ENCODE data around the gene SAMD5.

Gene SAMD5

DNA sequence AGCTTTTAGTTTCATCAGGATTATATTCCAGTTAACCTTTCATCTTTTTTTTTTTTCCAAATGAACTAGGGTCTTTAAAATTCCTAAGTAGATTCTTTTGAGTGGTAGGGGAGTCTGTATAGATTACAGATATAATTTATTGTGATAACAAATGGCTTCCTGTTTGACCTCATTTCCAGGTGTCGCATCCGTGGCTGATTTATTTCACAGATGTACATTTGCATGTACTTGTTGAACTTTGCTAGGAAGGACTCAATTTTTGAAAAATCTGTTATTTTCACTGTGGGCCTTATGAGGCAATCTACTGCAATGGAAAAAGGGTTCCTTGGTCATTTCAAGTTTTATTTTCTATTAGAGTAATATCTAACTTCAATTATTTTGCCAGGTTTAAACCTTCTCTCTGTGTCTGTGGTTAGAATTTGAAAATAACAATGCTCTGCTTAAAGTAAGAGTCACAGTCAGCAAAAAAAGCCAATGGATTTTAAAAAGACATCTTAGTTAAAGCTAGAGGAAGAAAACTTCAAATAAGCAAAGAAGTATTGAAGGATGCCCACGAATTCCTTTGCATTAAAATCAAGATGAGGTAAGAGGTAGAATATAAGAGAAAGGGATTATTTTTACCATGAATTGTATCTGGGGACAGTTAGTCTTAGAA lies 57.9 kb downstream of the SAMD5 start:
- intact Hi-C loops (cut with micrococcal nuclease) = no loop called here
- Mint-ChIP-seq H3K4me1 (ENCODE audit: low read depth) (no peaks in the 10 kb centered on the region), H3K4me3 (no peak overlapping the region), H3K36me3 (ENCODE audit: low read depth) (no peaks in the 10 kb centered on the region), H3K9me3 (no peaks in the 10 kb centered on the region), H3K27ac (no peak overlapping the region), H3K27me3 (peaks cover 2% of the 10 kb centered on the region)

DNA sequence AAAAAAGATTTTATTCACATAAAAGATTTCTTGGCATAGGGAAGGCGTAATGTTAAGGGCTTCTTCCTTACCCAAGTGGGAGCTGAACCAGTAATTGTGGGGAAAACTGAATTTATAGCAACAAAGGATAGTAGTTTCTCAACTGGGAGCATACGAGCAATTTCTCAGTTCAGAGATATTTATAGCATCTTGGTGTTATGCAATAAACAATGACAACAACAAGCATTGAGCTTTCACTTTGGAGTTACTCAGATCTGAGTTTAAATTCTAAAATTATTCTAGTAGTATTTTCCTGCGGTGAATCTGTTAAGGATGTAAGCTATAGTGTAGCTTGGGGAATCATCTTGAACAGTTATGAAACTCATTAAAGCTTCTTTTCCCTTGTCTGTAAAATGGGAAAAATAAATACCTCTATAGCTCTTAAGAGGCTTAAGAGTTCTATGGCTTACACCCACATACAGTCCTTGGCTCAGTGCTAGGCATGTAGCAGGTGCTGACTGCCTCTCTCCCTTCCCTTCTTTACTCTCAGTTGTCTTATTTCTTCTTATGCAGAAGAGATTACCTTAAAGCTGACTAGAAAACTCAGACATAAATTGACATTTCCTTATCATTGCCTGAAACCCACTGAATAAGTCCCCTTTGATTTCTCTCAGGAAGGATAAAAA lies 58.8 kb downstream of the SAMD5 start:
- intact Hi-C loops (cut with micrococcal nuclease) = no loop called here
- H3K36me3 Mint-ChIP-seq (ENCODE audit: low read depth) = no peaks in the 10 kb centered on the region
- peaks cover 2% of the 10 kb centered on the region for H3K27me3 Mint-ChIP-seq
- H3K27ac Mint-ChIP-seq = no peak overlapping the region
- no peak overlapping the region for H3K4me3 Mint-ChIP-seq
- no peaks in the 10 kb centered on the region for H3K4me1 Mint-ChIP-seq (ENCODE audit: low read depth)
- no peaks in the 10 kb centered on the region for H3K9me3 Mint-ChIP-seq

DNA sequence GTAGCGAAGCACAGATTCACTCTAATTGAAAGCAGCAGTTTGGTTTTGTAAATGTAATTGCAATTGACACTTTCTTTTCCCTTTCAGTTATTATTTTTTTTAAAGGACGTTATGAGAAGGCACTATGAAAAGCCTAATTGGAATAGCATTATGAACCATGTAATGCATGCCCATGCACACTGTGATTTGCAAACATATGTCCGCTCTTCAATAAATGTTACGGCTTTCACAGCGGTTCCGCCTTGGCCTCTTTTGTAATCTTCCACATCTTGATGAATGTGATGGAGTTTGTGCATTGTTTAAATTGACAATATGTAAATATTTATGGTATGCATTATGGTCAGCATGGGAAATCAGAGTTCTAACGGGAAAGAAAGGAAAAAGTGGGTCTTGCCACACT lies 61.3 kb downstream of the SAMD5 start:
- Mint-ChIP-seq H3K27me3 (peaks cover 2% of the 10 kb centered on the region), H3K4me1 (ENCODE audit: low read depth) (no peaks in the 10 kb centered on the region), H3K9me3 (no peaks in the 10 kb centered on the region), H3K4me3 (no peak overlapping the region), H3K27ac (no peak overlapping the region), H3K36me3 (ENCODE audit: low read depth) (no peaks in the 10 kb centered on the region)
- intact Hi-C loops (cut with micrococcal nuclease) = no loop called here

DNA sequence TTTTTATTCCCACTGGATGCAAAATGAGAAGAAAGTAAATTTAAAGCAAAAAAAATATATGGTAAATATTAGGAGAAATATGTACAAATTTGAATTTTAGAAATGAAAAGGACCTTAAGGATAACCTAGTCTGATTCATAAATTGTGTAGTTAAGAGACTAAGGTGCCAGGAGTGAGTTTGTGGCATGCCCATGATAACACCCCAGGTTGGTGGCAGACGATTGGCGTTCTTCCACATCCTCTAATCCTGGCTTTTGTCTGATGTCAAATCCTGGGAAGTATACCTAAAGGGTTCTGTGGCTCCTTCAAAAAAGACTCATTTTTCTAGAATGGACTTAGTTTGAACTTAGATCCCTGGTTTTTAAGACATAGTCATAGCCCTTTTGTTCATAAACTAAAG lies 62.2 kb downstream of the SAMD5 start:
- H3K27me3 Mint-ChIP-seq = peaks cover 2% of the 10 kb centered on the region
- no peak overlapping the region for H3K4me3 Mint-ChIP-seq
- H3K27ac Mint-ChIP-seq = no peak overlapping the region
- H3K9me3 Mint-ChIP-seq = no peaks in the 10 kb centered on the region
- H3K4me1 Mint-ChIP-seq (ENCODE audit: low read depth) = no peaks in the 10 kb centered on the region
- H3K36me3 Mint-ChIP-seq (ENCODE audit: low read depth) = no peaks in the 10 kb centered on the region
- intact Hi-C loops (cut with micrococcal nuclease) = no loop called here

DNA sequence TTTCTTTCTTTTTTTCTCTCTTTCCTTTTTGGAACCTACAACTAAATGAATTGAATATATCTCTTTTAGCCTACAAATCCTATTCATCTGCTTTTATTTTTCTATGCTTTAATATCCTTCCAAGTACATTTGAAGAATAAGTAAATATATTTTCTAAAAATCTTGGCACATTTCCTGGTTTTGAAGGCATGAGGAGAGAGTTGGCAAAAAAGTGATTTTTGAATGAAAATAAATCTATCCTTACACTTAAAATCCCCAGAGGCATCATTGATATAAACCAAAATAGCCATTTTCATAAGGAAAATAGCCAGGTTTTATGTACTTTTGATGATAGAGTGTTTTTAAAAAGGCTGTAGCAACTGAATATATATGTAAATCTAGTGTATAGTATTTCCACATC lies 69.0 kb downstream of the SAMD5 start:
- H3K27ac Mint-ChIP-seq = no peak overlapping the region
- H3K27me3 Mint-ChIP-seq = no peaks in the 10 kb centered on the region
- peaks cover 12% of the 10 kb centered on the region for H3K9me3 Mint-ChIP-seq

DNA sequence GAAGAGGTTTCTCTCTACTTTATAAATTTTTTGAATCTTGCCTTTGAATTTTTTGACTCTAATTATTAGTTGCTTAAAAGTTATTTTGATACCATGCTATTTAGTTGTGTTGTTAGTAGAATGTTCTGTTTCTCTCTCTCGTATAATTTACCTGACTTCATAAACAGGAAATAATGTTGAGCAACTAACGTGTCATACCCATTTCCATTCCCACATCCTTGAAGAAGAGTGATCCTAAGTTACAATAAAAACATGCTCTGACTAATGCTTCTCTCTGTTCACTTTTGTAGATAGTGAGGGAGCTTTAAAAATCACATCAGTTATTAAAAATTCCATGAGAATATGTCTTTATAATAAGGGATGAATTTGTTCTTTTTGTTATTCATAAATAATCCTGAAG lies 69.7 kb downstream of the SAMD5 start:
- Mint-ChIP-seq H3K27me3 (no peaks in the 10 kb centered on the region), H3K9me3 (peaks cover 12% of the 10 kb centered on the region), H3K36me3 (ENCODE audit: low read depth) (no peaks in the 10 kb centered on the region), H3K4me3 (no peak overlapping the region), H3K27ac (no peak overlapping the region), H3K4me1 (ENCODE audit: low read depth) (no peaks in the 10 kb centered on the region)
- intact Hi-C loops (cut with micrococcal nuclease) = no loop called here

More for the DNA sequence above, 69.0 kb downstream of the SAMD5 start:
- Mint-ChIP-seq H3K36me3 (ENCODE audit: low read depth) (no peaks in the 10 kb centered on the region), H3K4me1 (ENCODE audit: low read depth) (no peaks in the 10 kb centered on the region), H3K4me3 (no peak overlapping the region)
- intact Hi-C loops (cut with micrococcal nuclease) = no loop called here

DNA sequence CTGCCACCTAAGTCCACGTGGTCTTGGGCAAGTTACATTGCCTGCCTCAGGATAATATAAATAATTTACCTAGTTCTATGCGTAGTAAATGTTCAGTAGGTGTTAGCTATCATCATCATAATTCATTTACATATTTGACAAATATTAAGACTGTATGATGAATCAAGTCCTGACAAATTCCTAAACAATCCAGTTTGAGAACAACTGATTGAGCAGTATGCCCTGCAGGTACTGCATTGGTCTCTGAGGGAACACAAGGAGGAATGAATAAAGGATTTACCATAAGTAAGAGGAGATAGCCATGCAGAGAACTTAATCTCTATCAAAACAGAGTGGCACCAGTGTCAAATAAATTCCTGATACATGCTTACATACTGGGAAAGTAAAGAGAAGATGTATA lies 70.4 kb downstream of the SAMD5 start:
- no peak overlapping the region for H3K4me3 Mint-ChIP-seq
- no peaks in the 10 kb centered on the region for H3K4me1 Mint-ChIP-seq (ENCODE audit: low read depth)
- H3K27me3 Mint-ChIP-seq = no peaks in the 10 kb centered on the region
- peaks cover 12% of the 10 kb centered on the region for H3K9me3 Mint-ChIP-seq
- no peak overlapping the region for H3K27ac Mint-ChIP-seq
- intact Hi-C loops (cut with micrococcal nuclease) = no loop called here
- H3K36me3 Mint-ChIP-seq (ENCODE audit: low read depth) = no peaks in the 10 kb centered on the region

DNA sequence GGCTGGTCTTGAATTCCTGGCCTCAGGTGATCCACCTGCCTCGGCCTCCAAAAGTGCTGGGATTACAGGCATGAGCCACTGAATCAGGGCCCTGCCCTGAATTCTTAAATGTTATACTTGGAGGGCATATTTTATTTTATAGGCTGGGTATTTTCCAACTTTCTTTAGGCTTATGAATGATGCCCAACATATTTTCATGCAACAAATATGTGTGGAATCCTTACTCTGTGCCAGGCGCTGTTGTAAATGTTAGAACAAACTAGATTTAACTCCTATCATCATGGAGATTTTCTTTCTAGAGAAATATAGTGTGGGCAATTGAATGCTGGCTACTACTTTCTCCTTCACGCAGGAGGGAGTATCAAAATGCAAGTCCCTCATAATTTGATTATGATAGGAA lies 71.2 kb downstream of the SAMD5 start:
- Mint-ChIP-seq H3K27ac (no peak overlapping the region), H3K4me1 (ENCODE audit: low read depth) (no peaks in the 10 kb centered on the region), H3K27me3 (no peaks in the 10 kb centered on the region), H3K4me3 (no peak overlapping the region), H3K36me3 (ENCODE audit: low read depth) (no peaks in the 10 kb centered on the region), H3K9me3 (peaks cover 12% of the 10 kb centered on the region)
- intact Hi-C loops (cut with micrococcal nuclease) = no loop called here

DNA sequence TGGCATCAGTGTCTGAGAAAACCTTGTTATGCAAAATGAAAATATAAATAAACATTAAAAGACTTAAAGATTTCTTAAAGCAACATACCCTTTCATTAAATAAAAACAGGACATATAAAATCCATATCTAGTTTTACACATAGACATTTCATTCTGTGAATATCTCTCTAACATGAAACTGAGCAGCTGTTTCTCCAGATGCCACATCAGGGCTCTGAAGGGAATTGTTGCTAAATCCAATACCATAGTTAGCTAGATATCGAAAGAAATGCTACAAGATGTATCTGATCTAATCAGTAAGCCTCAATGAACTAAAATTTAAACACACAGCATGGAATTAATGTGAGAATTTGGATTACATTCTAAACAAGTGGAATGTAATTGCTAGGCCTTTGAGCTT lies 74.5 kb downstream of the SAMD5 start:
- peaks cover 12% of the 10 kb centered on the region for H3K9me3 Mint-ChIP-seq
- intact Hi-C loops (cut with micrococcal nuclease) = no loop called here
- no peak overlapping the region for H3K27ac Mint-ChIP-seq
- no peaks in the 10 kb centered on the region for H3K4me1 Mint-ChIP-seq (ENCODE audit: low read depth)
- no peak overlapping the region for H3K4me3 Mint-ChIP-seq
- no peaks in the 10 kb centered on the region for H3K27me3 Mint-ChIP-seq
- H3K36me3 Mint-ChIP-seq (ENCODE audit: low read depth) = no peaks in the 10 kb centered on the region

DNA sequence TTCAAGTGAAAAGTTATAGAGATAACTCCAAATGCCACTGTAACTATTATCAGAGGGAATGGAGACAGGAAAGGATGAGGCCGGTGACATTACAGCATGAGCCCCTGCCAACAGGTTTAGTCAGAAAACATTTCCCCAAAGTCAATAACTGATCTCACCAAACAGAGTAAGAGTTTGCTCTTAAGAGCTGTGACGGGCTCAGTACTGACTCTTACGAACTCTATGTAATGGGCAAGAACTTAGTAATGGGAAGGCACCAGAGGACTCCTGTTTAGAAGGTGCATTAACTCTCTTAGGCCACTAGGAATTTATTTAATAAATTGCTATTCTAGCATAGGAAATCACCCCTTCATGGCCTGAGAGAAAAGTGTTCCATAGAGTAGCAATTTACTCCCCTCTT lies 76.8 kb downstream of the SAMD5 start:
- Mint-ChIP-seq H3K9me3 (peaks cover 12% of the 10 kb centered on the region), H3K27ac (no peak overlapping the region), H3K27me3 (no peaks in the 10 kb centered on the region), H3K4me3 (no peak overlapping the region), H3K4me1 (ENCODE audit: low read depth) (no peaks in the 10 kb centered on the region), H3K36me3 (ENCODE audit: low read depth) (no peaks in the 10 kb centered on the region)
- intact Hi-C loops (cut with micrococcal nuclease) = no loop called here

DNA sequence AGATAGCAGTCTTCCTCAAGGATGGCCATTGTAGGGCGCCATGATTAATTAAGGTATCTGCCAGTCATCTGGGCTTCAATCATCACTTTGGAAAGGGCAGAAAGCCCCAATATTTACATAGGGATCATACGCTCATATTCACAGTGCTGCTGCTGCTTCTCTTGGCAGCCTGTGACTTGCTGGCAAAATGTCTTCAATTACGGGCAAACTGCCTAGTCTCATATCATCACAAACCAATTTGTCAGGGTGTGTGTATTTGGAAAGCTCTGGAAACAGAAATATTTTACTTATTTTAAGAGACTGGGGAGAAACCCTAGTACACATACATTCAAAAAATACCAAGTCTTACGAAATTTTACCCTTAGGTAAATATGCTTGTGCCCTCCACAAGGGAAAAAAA lies 77.6 kb downstream of the SAMD5 start:
- H3K4me1 Mint-ChIP-seq (ENCODE audit: low read depth) = no peaks in the 10 kb centered on the region
- H3K9me3 Mint-ChIP-seq = peaks cover 10% of the 10 kb centered on the region
- H3K4me3 Mint-ChIP-seq = no peak overlapping the region
- no peaks in the 10 kb centered on the region for H3K27me3 Mint-ChIP-seq
- no peak overlapping the region for H3K27ac Mint-ChIP-seq
- no peaks in the 10 kb centered on the region for H3K36me3 Mint-ChIP-seq (ENCODE audit: low read depth)
- intact Hi-C loops (cut with micrococcal nuclease) = no loop called here

DNA sequence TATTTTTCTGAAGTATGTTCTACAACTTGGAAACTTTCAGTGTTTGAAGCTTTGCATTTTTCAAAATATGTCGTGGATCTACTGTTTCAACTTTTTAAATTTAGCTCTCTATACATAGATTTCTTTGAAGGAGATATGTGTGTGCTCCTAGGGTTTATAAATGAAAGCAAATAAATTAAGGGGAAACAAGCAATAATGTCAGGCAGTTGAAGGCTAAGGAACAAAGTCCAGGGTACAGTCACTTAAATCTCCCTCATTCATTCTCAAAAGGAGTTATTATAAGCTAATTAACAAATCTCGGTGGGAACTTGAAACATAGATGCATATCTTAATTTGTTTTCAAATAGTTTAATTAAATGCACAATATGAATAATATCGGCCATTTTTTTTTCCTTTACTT lies 79.4 kb downstream of the SAMD5 start:
- H3K27ac Mint-ChIP-seq = no peak overlapping the region
- no peaks in the 10 kb centered on the region for H3K4me1 Mint-ChIP-seq (ENCODE audit: low read depth)
- no peak overlapping the region for H3K4me3 Mint-ChIP-seq
- intact Hi-C loops (cut with micrococcal nuclease) = no loop called here
- no peaks in the 10 kb centered on the region for H3K9me3 Mint-ChIP-seq
- H3K27me3 Mint-ChIP-seq = no peaks in the 10 kb centered on the region
- H3K36me3 Mint-ChIP-seq (ENCODE audit: low read depth) = no peaks in the 10 kb centered on the region

DNA sequence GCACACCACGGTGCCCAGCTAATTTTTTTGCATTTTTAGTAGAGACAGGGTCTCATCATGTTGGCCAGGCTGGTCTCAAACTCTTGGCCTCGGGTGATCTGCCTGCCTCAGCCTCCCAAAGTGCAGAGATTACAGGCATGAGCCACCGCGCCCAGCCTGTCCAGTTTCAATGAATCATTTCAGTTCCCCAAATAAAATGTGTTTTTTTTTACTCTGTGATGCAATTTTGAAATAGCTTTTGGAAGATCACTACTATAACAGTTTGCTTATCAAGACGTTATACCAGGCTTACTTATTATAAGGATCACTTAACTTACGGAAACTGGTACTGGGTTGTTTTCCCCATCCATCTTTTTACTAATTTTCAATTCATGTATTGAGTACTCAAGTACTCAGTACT lies 80.0 kb downstream of the SAMD5 start:
- no peak overlapping the region for H3K4me3 Mint-ChIP-seq
- H3K9me3 Mint-ChIP-seq = no peaks in the 10 kb centered on the region
- H3K27me3 Mint-ChIP-seq = no peaks in the 10 kb centered on the region
- intact Hi-C loops (cut with micrococcal nuclease) = no loop called here
- no peak overlapping the region for H3K27ac Mint-ChIP-seq
- H3K36me3 Mint-ChIP-seq (ENCODE audit: low read depth) = no peaks in the 10 kb centered on the region
- H3K4me1 Mint-ChIP-seq (ENCODE audit: low read depth) = no peaks in the 10 kb centered on the region

DNA sequence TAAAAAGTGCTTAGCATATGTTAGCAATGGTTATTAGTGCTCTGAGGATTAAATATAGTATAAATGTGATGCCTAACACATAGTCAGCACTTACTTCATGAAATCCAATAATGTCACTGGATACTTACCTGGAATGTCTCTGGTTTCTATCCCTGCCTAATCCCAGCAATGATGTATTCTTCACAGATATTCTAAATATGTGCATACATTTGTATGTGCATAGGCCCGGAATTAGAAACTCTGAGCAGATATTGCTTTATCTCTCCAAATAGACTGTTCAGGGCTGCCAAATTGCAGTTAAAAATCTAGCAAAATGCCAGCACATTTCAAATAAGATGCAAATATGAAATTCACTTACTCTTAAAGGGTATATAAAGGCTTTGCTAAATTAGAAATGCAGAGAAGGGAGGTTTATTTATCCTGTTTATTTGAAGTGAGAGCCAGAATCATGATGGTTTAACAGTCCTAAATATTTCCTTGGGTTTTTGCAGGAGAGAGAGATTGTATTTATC lies 81.3 kb downstream of the SAMD5 start:
- Mint-ChIP-seq H3K27me3 (no peaks in the 10 kb centered on the region), H3K4me1 (ENCODE audit: low read depth) (no peaks in the 10 kb centered on the region), H3K27ac (no peak overlapping the region), H3K36me3 (ENCODE audit: low read depth) (no peaks in the 10 kb centered on the region), H3K4me3 (no peak overlapping the region), H3K9me3 (no peaks in the 10 kb centered on the region)
- intact Hi-C loops (cut with micrococcal nuclease) = no loop called here

DNA sequence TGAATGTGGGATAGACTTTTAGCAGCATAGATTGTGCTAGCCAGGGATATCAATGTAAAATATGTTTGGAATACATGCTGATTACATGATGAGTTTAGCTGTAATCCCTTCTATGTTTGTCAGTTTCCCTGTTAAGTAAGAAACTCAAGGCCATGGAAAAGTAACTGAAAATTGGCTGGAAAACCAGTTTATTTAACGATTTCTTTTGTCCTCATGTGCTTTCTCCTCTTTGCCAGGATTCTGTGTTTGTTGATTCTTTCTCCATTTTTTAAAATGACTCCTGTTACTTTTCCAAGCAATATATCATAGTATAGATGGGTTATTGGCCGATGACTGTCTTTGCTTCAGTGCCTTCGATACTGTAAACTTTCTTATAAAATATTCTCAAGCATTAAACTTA lies 87.5 kb downstream of the SAMD5 start:
- Mint-ChIP-seq H3K9me3 (no peaks in the 10 kb centered on the region), H3K4me3 (no peak overlapping the region), H3K27me3 (no peaks in the 10 kb centered on the region), H3K27ac (no peak overlapping the region), H3K36me3 (ENCODE audit: low read depth) (no peaks in the 10 kb centered on the region), H3K4me1 (ENCODE audit: low read depth) (no peaks in the 10 kb centered on the region)
- intact Hi-C loops (cut with micrococcal nuclease) = no loop called here

Measured in dendritic cell treated with granulocyte-macrophage colony-stimulating factor and Interleukin-4, amounts not matched to agents 40 ng/mL and 50 ng/mL, for 4 days (primary cell).